ENCODE results near the gene PTPRN2. TPM values are rescaled to one million over a fixed set of nuclear protein-coding genes. Genes with fewer than 3 reads are reported as not detected.

The PTPRN2 gene
- total RNA-seq, 1 donor from 2014 or later: 15.4 TPM

- Mint-ChIP-seq H3K4me3 (no peak overlapping the region), H3K27ac (no peak overlapping the region), H3K36me3 (no peaks in the 10 kb centered on the region), H3K4me1 (ENCODE audit: unreplicated experiment) (no peaks in the 10 kb centered on the region), H3K9me3 (peaks cover 8% of the 10 kb centered on the region), H3K27me3 (no peaks in the 10 kb centered on the region)
- no peak for DNase-seq (ENCODE audit: extremely low spot score, unreplicated experiment)
- TF ChIP-seq CTCF (conservative IDR thresholded peaks at IDR 0.05): no peak
Observed at GRCh38 chr7:158185653-158186052, 402.0 kb downstream of the PTPRN2 start.

GRCh38 chr7:158183431-158183830 lies 404.2 kb downstream of the PTPRN2 start:
- H3K27me3 Mint-ChIP-seq: no peaks in the 10 kb centered on the region
- no peaks in the 10 kb centered on the region for H3K4me1 Mint-ChIP-seq (ENCODE audit: unreplicated experiment)
- no peak overlapping the region for H3K4me3 Mint-ChIP-seq
- no peak overlapping the region for H3K27ac Mint-ChIP-seq
- no peak for TF ChIP-seq CTCF (conservative IDR thresholded peaks at IDR 0.05)
- H3K9me3 Mint-ChIP-seq: peaks cover 8% of the 10 kb centered on the region
- DNase-seq (ENCODE audit: extremely low spot score, unreplicated experiment): no peak
- H3K36me3 Mint-ChIP-seq: no peaks in the 10 kb centered on the region

- H3K9me3 Mint-ChIP-seq: peaks cover 14% of the 10 kb centered on the region
- H3K36me3 Mint-ChIP-seq: peaks cover 8% of the 10 kb centered on the region
- H3K27me3 Mint-ChIP-seq: no peaks in the 10 kb centered on the region
Observed at GRCh38 chr7:158176561-158177173, 411.0 kb downstream of the PTPRN2 start.

GRCh38 chr7:158175779-158176178 lies 411.8 kb downstream of the PTPRN2 start:
- no peaks in the 10 kb centered on the region for H3K27me3 Mint-ChIP-seq
- peaks cover 14% of the 10 kb centered on the region for H3K9me3 Mint-ChIP-seq
- H3K36me3 Mint-ChIP-seq: peaks cover 8% of the 10 kb centered on the region
- DNase-seq (ENCODE audit: extremely low spot score, unreplicated experiment): peak; percentile 42
- no peak overlapping the region for H3K4me3 Mint-ChIP-seq
- H3K4me1 Mint-ChIP-seq (ENCODE audit: unreplicated experiment): no peaks in the 10 kb centered on the region
- TF ChIP-seq CTCF (conservative IDR thresholded peaks at IDR 0.05): no peak
- H3K27ac Mint-ChIP-seq: no peak overlapping the region

More at GRCh38 chr7:158176561-158177173, 411.0 kb downstream of the PTPRN2 start:
- TF ChIP-seq CTCF (conservative IDR thresholded peaks at IDR 0.05): no peak
- H3K4me3 Mint-ChIP-seq: no peak overlapping the region
- H3K4me1 Mint-ChIP-seq (ENCODE audit: unreplicated experiment): no peaks in the 10 kb centered on the region
- no peak overlapping the region for H3K27ac Mint-ChIP-seq
- peak; percentile 60 for DNase-seq (ENCODE audit: extremely low spot score, unreplicated experiment)

GRCh38 chr7:158174947-158175346 lies 412.7 kb downstream of the PTPRN2 start:
- no peaks in the 10 kb centered on the region for H3K27me3 Mint-ChIP-seq
- no peak overlapping the region for H3K4me3 Mint-ChIP-seq
- peaks cover 8% of the 10 kb centered on the region for H3K36me3 Mint-ChIP-seq
- H3K9me3 Mint-ChIP-seq: peaks cover 14% of the 10 kb centered on the region
- no peaks in the 10 kb centered on the region for H3K4me1 Mint-ChIP-seq (ENCODE audit: unreplicated experiment)
- TF ChIP-seq CTCF (conservative IDR thresholded peaks at IDR 0.05): no peak
- DNase-seq (ENCODE audit: extremely low spot score, unreplicated experiment): peak; percentile 40
- no peak overlapping the region for H3K27ac Mint-ChIP-seq

All from type B pancreatic cell (in vitro differentiated cells).